HG02981 (cell line): ENCODE data around the gene TIMP1.

Source experiments
- ATAC-seq: cut with Tn5 transposase; IDR thresholded peaks from one replicate; pipeline ENCODE4 v1.9.1; 2021; ENCODE audit warnings: mild to moderate bottlenecking, moderate library complexity; ENCODE audit not compliant: unreplicated experiment

Gene TIMP1

DNA sequence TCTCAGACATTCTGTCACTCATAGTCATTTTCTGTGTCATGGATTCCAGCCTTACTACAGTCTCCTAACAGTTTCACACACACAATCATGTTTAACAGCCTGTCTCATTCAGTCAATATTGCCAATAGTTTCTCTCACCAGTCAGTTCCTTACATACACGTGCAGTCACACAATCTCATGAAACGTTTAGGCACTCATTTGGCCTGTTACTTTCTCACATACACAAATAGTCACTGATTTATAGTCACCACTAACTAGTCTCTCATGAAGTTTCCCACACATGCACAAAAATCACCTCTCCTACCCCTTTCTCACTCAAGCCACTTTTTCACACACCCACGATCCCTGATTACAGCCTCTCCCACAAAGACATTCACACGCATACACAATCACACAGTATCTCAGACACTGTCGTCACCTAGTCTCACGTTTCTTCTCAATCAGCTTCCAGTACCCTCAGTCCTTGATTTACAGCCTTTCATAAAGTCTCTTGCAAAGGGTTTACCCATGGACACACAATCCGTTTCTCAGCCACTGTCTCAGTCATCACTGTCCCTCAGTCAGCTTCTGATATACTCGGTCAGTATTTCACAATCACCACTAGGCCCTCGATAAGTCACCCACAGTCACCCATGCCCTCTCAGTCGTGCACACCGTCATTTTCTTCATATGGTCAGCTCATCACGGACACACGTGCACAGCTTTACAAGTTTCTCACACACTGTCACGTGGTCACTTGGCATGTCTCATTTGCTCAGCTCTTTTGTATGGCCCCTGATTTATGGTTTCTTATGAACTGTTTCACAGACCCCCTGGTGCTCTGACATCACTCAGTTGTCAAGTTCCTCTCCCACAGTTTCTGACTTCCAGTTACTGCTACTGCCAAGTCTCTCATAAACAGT is 51.7 kb downstream of the TIMP1 start:
- no peak for ATAC-seq

DNA sequence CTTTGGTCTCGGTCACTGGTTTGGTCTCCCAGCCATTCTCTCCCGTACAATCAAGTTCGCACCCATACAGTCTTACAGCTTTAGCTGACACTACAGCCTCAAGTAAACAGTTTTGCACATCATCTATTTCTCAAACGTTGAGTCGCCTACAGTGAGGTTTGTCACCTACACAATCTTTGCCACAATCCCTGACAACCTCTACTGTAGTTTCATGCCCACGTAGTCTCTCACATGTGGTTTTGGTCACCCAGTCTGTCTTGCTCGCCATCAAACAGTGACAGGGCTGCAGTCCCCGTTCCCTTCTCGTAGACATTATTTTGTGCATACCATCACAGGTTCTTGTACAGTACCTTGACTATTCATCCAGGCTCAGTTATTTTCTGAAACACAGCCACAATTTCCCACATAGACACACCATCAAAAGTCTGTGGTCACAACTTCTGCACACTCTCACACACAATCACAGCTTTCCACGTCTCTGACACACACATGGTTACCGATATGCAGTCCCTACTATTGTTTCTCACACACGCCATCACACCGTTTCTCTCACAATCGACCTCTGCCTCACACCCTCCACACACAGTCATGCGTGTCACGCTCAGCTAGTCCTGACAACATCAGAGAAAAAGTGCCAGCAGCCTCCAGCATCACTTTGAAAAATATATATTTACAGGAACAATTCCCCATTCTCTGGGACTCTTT is 52.8 kb downstream of the TIMP1 start:
- no peak for ATAC-seq
